HCT116 (cell line): Measurements from ENCODE around the gene EID2B. TPM values are rescaled to one million over a fixed set of nuclear protein-coding genes. Genes with fewer than 3 reads are reported as not detected.

Source experiments
- ATAC-seq: fragments of 200-7000 bp; cut with Tn5 transposase; 2 replicates; pipeline ENCODE4 v1.9.1; 2020; ENCODE audit warnings: mild to moderate bottlenecking, moderate library complexity
- BruUV-seq: library from RNA; stranded (reverse); fragments of 400-500 nt; replicated peaks from 2 replicates; lab custom pipeline; 2021; lab: Mats Ljungman, UMichigan
- CTCF ChIA-PET: fragments of 300-600 bp; sonication (Branson Sonifier 250); formaldehyde crosslinking; loops from one replicate; lab custom pipeline; 2021; ENCODE audit warnings: antibody characterized with exemption; lab: Charles Lee
- POLR2A ChIA-PET: fragments of 300-600, 350-600 bp; sonication (Branson Sonifier 250); formaldehyde crosslinking; loops from one replicate; lab custom pipeline; 2021; ENCODE audit warnings: antibody characterized with exemption; lab: Charles Lee
- RAD21 ChIA-PET, 2 experiments: fragments of 300-600 bp; sonication (Branson Sonifier 250); formaldehyde crosslinking; loops; one replicate each; lab custom pipeline; 2023; ENCODE audit warnings: low total read pairs in 2 of 2; ENCODE audit not compliant: uncharacterized antibody in 2 of 2, unreplicated experiment in 2 of 2, low non-redundant PET in 1 of 2; lab: Charles Lee
- DNase-seq: peaks from one replicate; pipeline ENCODE4 v3.0.0-alpha.2; 2010; ENCODE audit warnings: low read depth, low spot score
- H2AFZ ChIP-seq: fragments of 200-600 bp; shearing (Covaris generic), sonication (generic); 2 replicates; pipeline ENCODE4 v1.6.1; 2017; ENCODE audit warnings: low read depth, mixed run types, mixed read lengths, antibody characterized with exemption, low read length; ENCODE audit not compliant: poor library complexity, severe bottlenecking
- H3K27ac ChIP-seq: 2 replicates; pipeline ENCODE4 v1.5.1; 2012; ENCODE audit warnings: low read depth, low read length
- H3K27me3 ChIP-seq: fragments of 200-600 bp; sonication (generic); 2 replicates; pipeline ENCODE4 v1.6.1; 2016; ENCODE audit warnings: mixed run types, low read length, mixed read lengths; ENCODE audit not compliant: insufficient read depth
- H3K36me3 ChIP-seq, 2 experiments: fragments of 200-500 bp in 1 of 2; fragments of 200-600 bp in 1 of 2; sonication (Bioruptor generic) in 1 of 2; sonication (generic) in 1 of 2; 2 replicates each; pipeline versions ENCODE4 v1.5.1 to v1.6.1; 2014 to 2016; ENCODE audit warnings: low read length in 2 of 2, inconsistent platforms in 1 of 2, mixed read lengths in 1 of 2, mixed run types in 1 of 2; ENCODE audit not compliant: insufficient read depth in 2 of 2, control insufficient read depth in 1 of 2
- H3K4me1 ChIP-seq, 2 experiments: fragments of 200-600 bp in 1 of 2; sonication (generic) in 1 of 2; 2 replicates each; pipeline versions ENCODE4 v1.5.1 to v1.6.1; 2012 to 2017; ENCODE audit warnings: low read length in 2 of 2, inconsistent platforms in 1 of 2, mild to moderate bottlenecking in 1 of 2, mixed read lengths in 1 of 2, mixed run types in 1 of 2, moderate library complexity in 1 of 2; ENCODE audit not compliant: insufficient read depth in 2 of 2, control insufficient read depth in 1 of 2
- H3K4me2 ChIP-seq: fragments of 200-600 bp; sonication (generic); 2 replicates; pipeline ENCODE4 v1.6.1; 2017; ENCODE audit warnings: mixed run types, low read length, mixed read lengths
- H3K4me3 ChIP-seq, 2 experiments: fragments of 200-600 bp in 1 of 2; sonication (generic) in 1 of 2; replicated peaks in 1 of 2; 2 replicates each; pipeline ENCODE4 v1.5.1; 2011 to 2016; ENCODE audit warnings: low read length in 2 of 2, control low read depth in 1 of 2, low read depth in 1 of 2, mild to moderate bottlenecking in 1 of 2, mixed read lengths in 1 of 2, mixed run types in 1 of 2
- H3K79me2 ChIP-seq: fragments of 200-600 bp; sonication (generic); 2 replicates; pipeline ENCODE4 v1.6.1; 2017; ENCODE audit warnings: mild to moderate bottlenecking, mixed run types, low read length, moderate library complexity, mixed read lengths; ENCODE audit not compliant: insufficient read depth
- H3K9ac ChIP-seq: fragments of 200-600 bp; sonication (generic); 2 replicates; pipeline ENCODE4 v1.6.1; 2016; ENCODE audit warnings: low read length, mixed read lengths
- H3K9me2 ChIP-seq: fragments of 200-600 bp; sonication (generic), shearing (Covaris generic); 2 replicates; pipeline ENCODE4 v1.6.1; 2017; ENCODE audit warnings: mixed run types, mild to moderate bottlenecking, moderate library complexity; ENCODE audit not compliant: insufficient read depth
- H3K9me3 ChIP-seq, 2 experiments: fragments of 200-500 bp in 1 of 2; fragments of 200-600 bp in 1 of 2; sonication (Bioruptor generic) in 1 of 2; sonication (generic) in 1 of 2; 2 replicates each; pipeline ENCODE4 v1.6.1; 2014 to 2017; ENCODE audit warnings: low read length in 2 of 2, mixed read lengths in 2 of 2, inconsistent platforms in 1 of 2, low read depth in 1 of 2, mild to moderate bottlenecking in 1 of 2, mixed run types in 1 of 2, moderate library complexity in 1 of 2; ENCODE audit not compliant: control insufficient read depth in 1 of 2, insufficient read depth in 1 of 2
- H4K20me1 ChIP-seq: fragments of 200-600 bp; sonication (generic), shearing (Covaris generic); 2 replicates; pipeline ENCODE4 v1.6.1; 2017; ENCODE audit warnings: mixed run types, mild to moderate bottlenecking, moderate library complexity; ENCODE audit not compliant: insufficient read depth
- CEBPB ChIP-seq: IDR thresholded peaks from 2 replicates; pipeline ENCODE4 v1.6.1; 2012; ENCODE audit warnings: low read depth
- CTCF ChIP-seq, 3 experiments: fragments of 200-600 bp in 1 of 3; sonication (generic) in 1 of 3; IDR thresholded peaks in 2 of 3; conservative IDR thresholded peaks in 1 of 3; 2 replicates each; pipeline ENCODE4 v1.5.1; 2012 to 2017; ENCODE audit warnings: low read depth in 2 of 3, low read length in 2 of 3, antibody characterized with exemption in 1 of 3, borderline replicate concordance in 1 of 3, control low read depth in 1 of 3, mild to moderate bottlenecking in 1 of 3, mixed read lengths in 1 of 3, mixed run types in 1 of 3, moderate library complexity in 1 of 3; ENCODE audit not compliant: insufficient read depth in 1 of 3
- EGR1 ChIP-seq: IDR thresholded peaks from 2 replicates; pipeline ENCODE4 v1.6.1; 2012; ENCODE audit warnings: low read depth
- FOSL1 ChIP-seq: IDR thresholded peaks from 2 replicates; pipeline ENCODE4 v1.6.1; 2012; ENCODE audit warnings: low read depth
- POLR2AphosphoS5 ChIP-seq: IDR thresholded peaks from 2 replicates; pipeline ENCODE4 v1.6.1; 2011; ENCODE audit warnings: mild to moderate bottlenecking, low read depth, low read length, moderate library complexity
- REST ChIP-seq: IDR thresholded peaks from 2 replicates; pipeline ENCODE4 v1.6.1; 2012; ENCODE audit warnings: low read depth
- SIN3A ChIP-seq: IDR thresholded peaks from 2 replicates; pipeline ENCODE4 v1.6.1; 2012; ENCODE audit warnings: low read depth
- YY1 ChIP-seq: IDR thresholded peaks from 2 replicates; pipeline ENCODE4 v1.6.1; 2011; ENCODE audit warnings: low read length, low read depth, moderate library complexity, mild to moderate bottlenecking; ENCODE audit not compliant: insufficient replicate concordance; ENCODE audit errors: extremely low read depth
- ZBTB33 ChIP-seq: IDR thresholded peaks from 2 replicates; pipeline ENCODE4 v1.6.1; 2011; ENCODE audit warnings: mild to moderate bottlenecking, low read length, moderate library complexity; ENCODE audit not compliant: insufficient replicate concordance; ENCODE audit errors: extremely low read depth
- ZFX ChIP-seq: fragments of 450-650 bp; IDR thresholded peaks from 2 replicates; pipeline ENCODE4 v1.6.1; 2017
- intact Hi-C: fragments of 100-400 bp; cut with micrococcal nuclease; formaldehyde crosslinking; loops from 2 replicates; pipeline ENCODE4 v1.10.0; 2022
- total RNA-seq: library from RNA; stranded (reverse); gene quantifications from one replicate; pipeline ENCODE4 v1.2.1, GENCODE V29; 2021; ENCODE audit not compliant: unreplicated experiment

The EID2B gene
- total RNA-seq, 1 experiment from 2014 or later, result 1.2 TPM

GRCh38 chr19:39497701-39497995 is 35.0 kb downstream of the EID2B start:
- H3K4me2 ChIP-seq, result no peak overlapping the region
- no peaks in the 10 kb centered on the region for H3K9me2 ChIP-seq
- H3K79me2 ChIP-seq, result no peaks in the 10 kb centered on the region
- BruUV-seq, result no TSS peak
- intact Hi-C loops, result no loop called here
- no peak for ATAC-seq
- no peak overlapping the region for H3K27ac ChIP-seq
- no peaks in the 10 kb centered on the region for H3K36me3 ChIP-seq
- no peak for DNase-seq
- no peaks in the 10 kb centered on the region for H3K9me3 ChIP-seq
- no peak overlapping the region for H3K4me3 ChIP-seq
- H3K9ac ChIP-seq, result no peak overlapping the region
- RAD21 ChIA-PET, result no interaction called here
- H2AFZ ChIP-seq, result no peak overlapping the region
- CTCF ChIA-PET, result no interaction called here
- no peaks in the 10 kb centered on the region for H3K27me3 ChIP-seq
- POLR2A ChIA-PET, result no interaction called here
- TF ChIP-seq ZFX (no peak), EGR1 (no peak), FOSL1 (no peak), SIN3A (no peak)
- TF ChIP-seq, all 23 proteins: peak for 0
- H3K4me1 ChIP-seq, result peaks cover 0 to 7% of the 10 kb centered on the region in 2 experiments; a peak in 2 of 4 replicates
- H4K20me1 ChIP-seq, result no peaks in the 10 kb centered on the region

GRCh38 chr19:39496063-39496462 is 36.6 kb downstream of the EID2B start:
- H4K20me1 ChIP-seq, result no peaks in the 10 kb centered on the region
- H3K27ac ChIP-seq, result no peak overlapping the region
- no peak overlapping the region for H2AFZ ChIP-seq
- H3K9me2 ChIP-seq, result no peaks in the 10 kb centered on the region
- no TSS peak for BruUV-seq
- POLR2A ChIA-PET, result no interaction called here
- RAD21 ChIA-PET, result no interaction called here
- ATAC-seq, result no peak
- peaks cover 0 to 7% of the 10 kb centered on the region in 2 experiments; a peak in 2 of 4 replicates for H3K4me1 ChIP-seq
- H3K4me2 ChIP-seq, result no peak overlapping the region
- intact Hi-C loops, result no loop called here
- H3K9me3 ChIP-seq, result no peaks in the 10 kb centered on the region
- no peak for TF ChIP-seq REST
- TF ChIP-seq CTCF (IDR thresholded peaks at IDR 0.05 in 2 of 3, conservative IDR thresholded peaks at IDR 0.05 in 1 of 3; ENCODE audit: borderline replicate concordance in 1 of 3, insufficient read depth in 1 of 3, low read depth in 2 of 3, low read length in 2 of 3), result no peak
- TF ChIP-seq ZBTB33, result no peak
- no peak for TF ChIP-seq CEBPB
- TF ChIP-seq POLR2AphosphoS5, result no peak
- no peak for TF ChIP-seq YY1
- no peaks in the 10 kb centered on the region for H3K27me3 ChIP-seq
- no peaks in the 10 kb centered on the region for H3K79me2 ChIP-seq
- DNase-seq, result no peak
- no peak overlapping the region for H3K9ac ChIP-seq
- CTCF ChIA-PET, result no interaction called here
- no peaks in the 10 kb centered on the region for H3K36me3 ChIP-seq
- H3K4me3 ChIP-seq, result no peak overlapping the region
